ENCODE data around the gene PRSS48.
"Not testable (repeated sequence)": the region's sequence is repeated elsewhere in the genome, so short reads cannot be mapped to it uniquely, and the experiment has no call there.

The PRSS48 gene

GRCh38 chr4:151276787-151277562 is at the start of gene PRSS48:
Gene PRSS48, plus strand, starts transcription at chr4:151277161. Its CDS starts 12 bp downstream, at chr4:151277173.
- no peak within 1 kb of the TSS for H3K4me3 ChIP-seq (ENCODE audit: low read depth, low read length)
- no peak for DNase-seq (ENCODE audit: low read depth)
- TF ChIP-seq CTCF (IDR thresholded peaks at IDR 0.05; ENCODE audit: control insufficient read depth, extremely low read depth, insufficient read depth): peak; percentile 61

GRCh38 chr4:151227172-151227571 is 49.8 kb upstream of the PRSS48 start:
- DNase-seq (ENCODE audit: low read depth): no peak
- no peak overlapping the region for H3K4me3 ChIP-seq (ENCODE audit: low read depth, low read length)
- TF ChIP-seq CTCF (IDR thresholded peaks at IDR 0.05; ENCODE audit: control insufficient read depth, extremely low read depth, insufficient read depth): no peak

- DNase-seq (ENCODE audit: low read depth): no peak
- TF ChIP-seq CTCF (IDR thresholded peaks at IDR 0.05; ENCODE audit: control insufficient read depth, extremely low read depth, insufficient read depth): no peak
- no peak overlapping the region for H3K4me3 ChIP-seq (ENCODE audit: low read depth, low read length)
Measured at GRCh38 chr4:151227731-151228130, 49.2 kb upstream of the PRSS48 start.

- DNase-seq (ENCODE audit: low read depth): no peak
Measured at GRCh38 chr4:151228189-151229119, 48.5 kb upstream of the PRSS48 start.

GRCh38 chr4:151231915-151232595 is 44.9 kb upstream of the PRSS48 start:
- no peak overlapping the region for H3K4me3 ChIP-seq (ENCODE audit: low read depth, low read length)
- TF ChIP-seq CTCF (IDR thresholded peaks at IDR 0.05; ENCODE audit: control insufficient read depth, extremely low read depth, insufficient read depth): no peak
- DNase-seq (ENCODE audit: low read depth): no peak

More at GRCh38 chr4:151228189-151229119, 48.5 kb upstream of the PRSS48 start:
- H3K4me3 ChIP-seq (ENCODE audit: low read depth, low read length): no peak overlapping the region
- TF ChIP-seq CTCF (IDR thresholded peaks at IDR 0.05; ENCODE audit: control insufficient read depth, extremely low read depth, insufficient read depth): no peak

GRCh38 chr4:151233600-151233999 is 43.4 kb upstream of the PRSS48 start:
- no peak for DNase-seq (ENCODE audit: low read depth)
- H3K4me3 ChIP-seq (ENCODE audit: low read depth, low read length): no peak overlapping the region
- TF ChIP-seq CTCF (IDR thresholded peaks at IDR 0.05; ENCODE audit: control insufficient read depth, extremely low read depth, insufficient read depth): no peak

- DNase-seq (ENCODE audit: low read depth); H3K4me3 ChIP-seq (ENCODE audit: low read depth, low read length): not testable (repeated sequence)
Measured at GRCh38 chr4:151235373-151235772, 41.6 kb upstream of the PRSS48 start.
